Activated B cell treated with CpG ODN at 0.5 μM for 24 hours (primary cell): ENCODE measurements around the gene PAXX. TPM values are rescaled to one million over a fixed set of nuclear protein-coding genes. Genes with fewer than 3 reads are reported as not detected.
"Not testable (repeated sequence)": the region's sequence is repeated elsewhere in the genome, so short reads cannot be mapped to it uniquely, and the experiment has no call there.

Experiments
- ATAC-seq: fragments of 200-7000 bp; cut with Tn5 transposase; one replicate; pipeline ENCODE4 v1.10.0; 2021; ENCODE audit warnings: low read depth, mild to moderate bottlenecking, moderate library complexity
- CTCF ChIA-PET: fragments of 350-600 bp; sonication (Branson Sonifier 250); formaldehyde crosslinking; loops from one replicate; lab custom pipeline; 2021; ENCODE audit warnings: antibody characterized with exemption; lab: Charles Lee
- POLR2A ChIA-PET: fragments of 350-600 bp; sonication (Branson Sonifier 250); formaldehyde crosslinking; loops from one replicate; lab custom pipeline; 2021; ENCODE audit warnings: antibody characterized with exemption; lab: Charles Lee
- DNase-seq: peaks from one replicate; pipeline ENCODE4 v3.0.0; 2022
- H3K27ac Mint-ChIP-seq: one replicate; pipeline ENCODE4 v1.8.0; 2020; ENCODE audit warnings: mixed read lengths
- H3K27me3 Mint-ChIP-seq: one replicate; pipeline ENCODE4 v1.8.0; 2021; ENCODE audit warnings: mixed read lengths
- H3K36me3 Mint-ChIP-seq: one replicate; pipeline ENCODE4 v1.8.0; 2021; ENCODE audit warnings: low read depth, mixed read lengths
- H3K4me1 Mint-ChIP-seq: one replicate; pipeline ENCODE4 v1.8.0; 2021; ENCODE audit warnings: mixed read lengths
- H3K4me3 Mint-ChIP-seq: one replicate; pipeline ENCODE4 v1.8.0; 2020; ENCODE audit warnings: mild to moderate bottlenecking, mixed read lengths
- H3K9me3 Mint-ChIP-seq: one replicate; pipeline ENCODE4 v1.8.0; 2020; ENCODE audit warnings: mixed read lengths
- CTCF ChIP-seq: fragments of 200-600 bp; IDR thresholded peaks from one replicate; pipeline ENCODE4 v1.8.0; 2022; ENCODE audit warnings: antibody characterized with exemption, mild to moderate bottlenecking
- intact Hi-C: fragments of 100-400 bp; cut with micrococcal nuclease; formaldehyde crosslinking; loops from one replicate; pipeline ENCODE4 v1.15.1; 2024
- total RNA-seq: library from RNA; stranded (reverse); gene quantifications from 2 replicates; pipeline ENCODE4 v1.2.3, GENCODE V29; 2022

Gene PAXX
- total RNA-seq, 1 donor from 2014 or later: 47.8 TPM

GRCh38 chr9:137030006-137030405, 37.8 kb downstream of the PAXX start:
- H3K27ac Mint-ChIP-seq: peak overlapping the region; percentile 85
- peaks cover 74% of the 10 kb centered on the region for H3K4me1 Mint-ChIP-seq
- intact Hi-C loops: no loop called here
- DNase-seq (no peak), ATAC-seq (no peak)
- TF ChIP-seq CTCF: no peak
- H3K9me3 Mint-ChIP-seq: no peaks in the 10 kb centered on the region
- H3K36me3 Mint-ChIP-seq: no peaks in the 10 kb centered on the region
- H3K4me3 Mint-ChIP-seq: peak overlapping the region; percentile 76
- H3K27me3 Mint-ChIP-seq: no peaks in the 10 kb centered on the region
- POLR2A ChIA-PET: interaction anchor here (0.5 to 1.4 kb wide), 7 partner anchors 38 to 240 kb away, joined by 3 to 10 read pairs (median 3); partner anchors contain the start of gene PAXX
- CTCF ChIA-PET: interaction anchor here (0.8 to 2.5 kb wide), 23 partner anchors 8 to 264 kb away, joined by 3 to 15 read pairs (median 6); partner anchors contain the start of genes CLIC3, MAN1B1, PAXX and TRAF2

GRCh38 chr9:137030538-137031527, 38.6 kb downstream of the PAXX start:
- DNase-seq: peak; percentile 52
- Mint-ChIP-seq H3K27ac (peak overlapping the region; percentile 85), H3K4me1 (peaks cover 76% of the 10 kb centered on the region), H3K9me3 (no peaks in the 10 kb centered on the region), H3K27me3 (no peaks in the 10 kb centered on the region), H3K4me3 (peak overlapping the region; percentile 76), H3K36me3 (no peaks in the 10 kb centered on the region)
- no peak for TF ChIP-seq CTCF
- ChIA-PET POLR2A (interaction anchor here (0.6 to 1.4 kb wide), 5 partner anchors 56 to 381 kb away, joined by 3 to 4 read pairs (median 4); partner anchors contain the start of genes MAN1B1 and TUBB4B), CTCF (interaction anchor here (1.1 to 2.5 kb wide), 5 partner anchors 16 to 244 kb away, joined by 3 to 11 read pairs (median 4); partner anchors contain the start of gene CLIC3)
- intact Hi-C loops: no loop called here
- ATAC-seq: no peak

GRCh38 chr9:137031904-137032640, 39.9 kb downstream of the PAXX start, which contains the start of gene FUT7:
FUT7 (minus strand) TSS chr9:137032088; CDS start chr9:137031991, 97 bp downstream.
- ATAC-seq (peak; percentile 56), DNase-seq (peak; percentile 62)
- Mint-ChIP-seq H3K4me3 (peak within 1 kb of the TSS; percentile 80), H3K27ac (peak within 1 kb of the TSS; percentile 89), H3K4me1 (peaks cover 65% of the 10 kb centered on the region), H3K9me3 (no peaks in the 10 kb centered on the region), H3K27me3 (no peaks in the 10 kb centered on the region), H3K36me3 (no peaks in the 10 kb centered on the region)
- no peak for TF ChIP-seq CTCF
- CTCF ChIA-PET: interaction anchor here (0.7 to 1.6 kb wide), 7 partner anchors 15 to 274 kb away, joined by 3 to 4 read pairs (median 3); partner anchors contain the start of genes LCN8 and SAPCD2
- POLR2A ChIA-PET: interaction anchor here (0.5 to 1.4 kb wide), 12 partner anchors 14 to 304 kb away, joined by 3 to 8 read pairs (median 3); partner anchors contain the start of genes MAN1B1, NPDC1, RABL6 and SAPCD2
- intact Hi-C loops: no loop called here

- ATAC-seq (no peak), DNase-seq (no peak)
- intact Hi-C loops: no loop called here
- Mint-ChIP-seq H3K27ac (peak overlapping the region; percentile 88), H3K9me3 (no peaks in the 10 kb centered on the region), H3K27me3 (no peaks in the 10 kb centered on the region), H3K36me3 (no peaks in the 10 kb centered on the region), H3K4me1 (peaks cover 62% of the 10 kb centered on the region), H3K4me3 (peak overlapping the region; percentile 80)
- ChIA-PET POLR2A (interaction anchor here (0.5 to 0.6 kb wide), 2 partner anchors 225 to 305 kb away, joined by 3 read pairs; partner anchors contain the start of gene RABL6), CTCF (interaction anchor here (0.8 to 1.6 kb wide), 5 partner anchors 14 to 247 kb away, joined by 3 to 4 read pairs (median 3); partner anchors contain the start of gene SAPCD2)
- TF ChIP-seq CTCF: no peak
Measured at GRCh38 chr9:137032858-137033257, 40.6 kb downstream of the PAXX start.

- H3K27me3 Mint-ChIP-seq, intact Hi-C loops, ATAC-seq, H3K9me3 Mint-ChIP-seq, H3K36me3 Mint-ChIP-seq, DNase-seq: not testable (repeated sequence)
- ChIA-PET POLR2A (interaction anchor here (0.6 to 2.6 kb wide), 3 partner anchors 53 to 795 kb away, joined by 3 to 12 read pairs (median 3); partner anchors contain the start of genes AJM1 and MAN1B1), CTCF (interaction anchor here (2.7 to 4.3 kb wide), 2 partner anchors 190 to 246 kb away, joined by 21 to 58 read pairs; partner anchors contain the start of genes AJM1 and TMEM141)
- H3K4me1 Mint-ChIP-seq: peaks cover 62% of the 10 kb centered on the region
- peak overlapping the region; percentile 80 for H3K4me3 Mint-ChIP-seq
- H3K27ac Mint-ChIP-seq: peak overlapping the region; percentile 88
Measured at GRCh38 chr9:137033481-137033880, 41.3 kb downstream of the PAXX start.
